Frontal cortex (tissue), 4 donors: ENCODE measurements around the gene PEPD. TPM values are rescaled to one million over a fixed set of nuclear protein-coding genes. Genes with fewer than 3 reads are reported as not detected.
"Not testable (repeated sequence)": the region's sequence is repeated elsewhere in the genome, so short reads cannot be mapped to it uniquely, and the experiment has no call there.

Experiments used
- DNase-seq, 2 donors: peaks; one replicate each; pipeline ENCODE4 v3.0.0; 2012; ENCODE audit warnings: low spot score in 2 of 2
- FAIRE-seq: peaks from 2 replicates; lab custom pipeline; 2012; peaks lifted over from hg19 to GRCh38; lab: Jason Lieb, UNC
- total RNA-seq: library from RNA; depleted of rRNA; stranded (reverse); fragments of >200 nt; gene quantifications from one replicate; pipeline ENCODE4 v1.2.3, GENCODE V29; 2014
- donor health status: control.
- donor health status: control.
- donor health status: control.

The PEPD gene
- total RNA-seq, 1 donor from 2014 or later: 28.1 TPM

DNA sequence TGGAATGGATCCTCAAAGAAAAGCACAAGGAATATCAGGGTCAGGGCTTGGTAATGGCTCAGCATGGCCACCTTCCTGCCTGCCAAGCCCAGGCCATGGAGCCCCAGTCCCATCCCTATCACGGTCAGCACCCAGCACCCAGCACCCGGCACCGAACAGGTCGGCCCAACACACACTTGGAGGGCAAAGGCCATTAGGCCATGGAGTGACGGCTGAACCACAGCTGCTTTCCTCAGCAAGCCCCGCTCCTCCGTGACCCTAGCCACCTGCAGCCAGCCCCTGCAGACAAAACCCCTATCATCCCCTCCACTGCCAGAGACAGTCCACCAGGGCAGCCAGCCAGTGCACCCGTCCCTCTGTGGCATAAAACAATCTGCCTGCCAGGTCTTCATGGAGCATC lies 20.6 kb downstream of the PEPD start:
- no peak for FAIRE-seq
- DNase-seq: no peak

DNA sequence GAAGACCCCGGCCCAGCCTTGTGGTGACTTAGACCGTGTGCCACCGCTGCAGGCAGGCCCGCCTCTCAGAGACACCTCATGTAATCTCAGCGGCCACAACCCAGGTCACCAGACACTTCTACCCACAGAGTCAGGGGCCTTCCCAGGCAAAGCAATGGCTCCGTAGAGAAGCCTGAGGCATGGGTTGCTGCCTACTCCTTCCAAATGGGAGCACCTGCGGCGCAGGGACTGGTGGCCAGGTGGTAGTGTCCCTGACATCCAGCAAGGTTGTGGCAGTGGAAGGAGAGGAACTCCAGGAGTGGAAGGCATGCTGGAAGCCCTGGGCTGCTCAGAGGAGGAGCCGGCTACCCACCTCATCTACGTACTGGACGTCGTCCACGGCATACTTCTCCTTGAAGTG lies 21.0 kb downstream of the PEPD start:
- FAIRE-seq (no peak), DNase-seq (no peak)

DNA sequence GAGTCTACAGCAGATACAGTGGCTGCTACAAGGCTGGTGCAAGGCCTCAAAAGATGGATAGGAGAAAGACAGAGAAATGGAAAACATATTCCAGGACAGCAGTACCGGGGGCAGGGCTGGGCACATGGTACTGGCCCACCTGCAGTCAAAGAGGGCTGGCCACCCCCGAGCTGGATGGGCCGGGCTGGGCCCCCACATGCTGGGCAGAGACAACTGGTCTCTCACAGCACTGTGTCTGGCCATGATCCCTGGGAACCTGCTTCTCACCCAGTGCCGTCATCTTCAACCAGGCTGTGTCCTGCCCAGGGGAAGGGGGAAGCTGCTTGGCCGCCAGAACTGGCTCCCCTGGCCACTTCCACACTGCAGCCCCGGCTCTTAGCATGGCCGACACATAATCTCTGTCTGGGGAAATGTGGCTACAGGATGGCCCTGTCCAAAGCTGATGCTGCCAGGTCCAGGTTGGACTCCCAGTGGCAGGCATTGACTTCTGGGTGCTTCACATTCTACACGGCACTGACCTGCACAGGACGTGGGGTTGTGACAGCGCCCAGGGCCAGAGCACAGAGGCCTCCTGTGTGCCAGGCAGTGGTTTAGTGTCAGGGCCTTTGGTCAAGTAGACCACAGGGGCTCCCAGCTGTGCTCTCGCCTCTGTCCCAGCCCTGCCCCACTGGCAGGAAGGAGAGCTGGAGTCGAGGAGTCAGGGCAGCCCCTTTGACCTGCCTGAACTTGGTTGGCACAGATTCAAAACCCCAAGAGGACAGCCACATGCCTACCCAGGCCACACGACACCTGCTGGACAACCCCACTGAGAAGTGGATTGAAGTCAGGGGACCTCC lies 21.7 kb downstream of the PEPD start:
- DNase-seq: no peak
- FAIRE-seq: no peak

DNA sequence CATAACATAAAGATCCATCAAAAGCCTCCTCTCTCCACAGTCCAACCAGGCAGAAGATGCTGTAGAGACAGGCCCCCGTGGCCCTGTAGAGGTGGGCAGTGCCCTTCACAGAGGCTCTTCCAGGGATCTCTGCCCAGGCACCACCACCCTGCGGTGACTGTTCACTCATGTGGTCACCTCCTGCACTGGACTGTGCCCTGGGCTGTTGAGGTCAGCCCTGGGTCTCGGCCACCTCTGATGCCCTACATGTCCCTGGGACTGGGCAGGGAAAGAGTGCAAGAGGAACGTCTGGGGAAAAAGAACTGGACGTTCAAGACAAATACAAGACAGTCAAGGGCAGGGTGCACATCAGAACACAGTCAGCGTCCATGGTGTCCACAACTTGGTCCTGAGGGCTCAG lies 22.3 kb downstream of the PEPD start:
- DNase-seq (no peak), FAIRE-seq (no peak)

DNA sequence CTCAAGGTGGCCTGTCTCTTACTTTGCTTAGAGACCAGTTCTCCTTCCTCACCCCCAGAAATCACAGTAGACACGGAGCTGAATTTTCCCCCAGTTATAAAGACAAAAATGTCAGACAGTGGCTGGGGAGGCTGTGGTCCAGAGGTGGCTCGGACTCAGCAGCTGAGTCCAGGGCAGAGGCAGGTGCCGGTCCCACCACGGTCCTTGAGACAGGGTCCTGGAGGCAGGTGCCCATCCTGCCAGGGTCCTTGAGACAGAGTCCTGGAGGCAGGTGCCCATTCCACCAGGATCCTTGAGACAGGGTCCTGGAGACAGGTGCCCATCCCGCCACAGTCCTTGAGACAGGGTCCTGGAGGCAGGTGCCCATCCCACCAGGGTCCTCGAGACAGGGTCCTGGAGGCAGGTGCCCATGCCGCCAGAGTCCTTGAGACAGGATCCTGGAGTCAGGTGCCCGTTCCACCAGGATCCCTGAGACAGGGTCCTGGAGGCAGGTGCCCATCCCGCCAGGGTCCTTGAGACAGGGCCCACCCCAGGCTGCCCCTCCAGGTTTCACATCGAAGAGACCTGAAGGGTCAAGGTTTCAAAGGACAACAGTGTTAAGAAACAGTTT lies 23.1 kb downstream of the PEPD start:
- FAIRE-seq: no peak
- DNase-seq: no peak

DNA sequence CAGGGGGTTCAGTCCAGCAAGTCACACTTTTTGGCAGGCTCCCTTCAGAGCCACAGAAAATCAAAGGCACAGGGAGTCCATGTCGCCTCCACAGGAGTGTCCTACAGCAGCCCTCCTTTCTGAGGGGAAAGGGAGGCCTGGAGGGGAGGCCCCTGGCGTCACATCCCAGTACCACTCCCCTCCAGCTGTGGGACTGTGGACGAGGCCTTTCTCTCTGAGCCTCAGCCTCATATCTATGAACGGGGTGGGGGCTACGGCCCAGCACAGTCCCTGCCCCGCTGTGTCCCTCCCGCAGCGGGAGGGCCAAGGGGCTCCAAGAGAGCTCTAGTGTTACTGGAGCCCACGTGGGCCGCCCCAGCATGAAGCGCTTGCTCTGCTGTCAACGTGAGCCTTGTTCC lies 23.8 kb downstream of the PEPD start:
- FAIRE-seq (no peak), DNase-seq (no peak)

DNA sequence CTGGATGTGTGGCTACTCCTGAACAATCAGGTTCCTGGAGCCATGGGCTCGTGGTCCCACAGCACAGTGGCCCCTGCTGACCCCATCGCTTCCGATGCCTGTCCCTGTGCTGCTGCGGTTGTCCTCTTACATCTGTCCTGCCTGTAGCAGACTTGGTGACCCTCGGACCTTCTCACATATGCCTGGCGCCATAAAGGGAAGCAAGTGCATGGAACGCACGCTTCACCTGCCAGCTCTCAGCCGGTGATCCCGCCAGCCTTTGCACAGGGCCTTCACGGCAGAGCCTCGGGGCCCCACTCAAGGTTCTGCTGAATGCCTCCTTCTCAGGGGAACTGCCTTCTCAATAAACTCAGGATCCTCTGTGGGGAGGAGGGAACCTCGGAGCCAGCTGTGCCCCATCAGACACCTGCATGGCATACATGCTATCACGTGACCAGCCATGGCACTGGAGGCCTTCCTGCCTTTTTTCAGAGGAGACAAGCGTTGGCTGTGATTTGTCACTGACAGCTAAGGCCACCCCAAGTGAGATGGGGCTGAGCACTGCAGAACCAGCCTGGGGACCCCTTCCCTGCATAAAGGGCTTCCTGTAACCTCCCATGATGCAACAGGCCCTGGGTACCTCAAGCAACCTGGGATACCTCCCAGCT lies 24.3 kb downstream of the PEPD start:
- DNase-seq (no peak), FAIRE-seq (no peak)

DNA sequence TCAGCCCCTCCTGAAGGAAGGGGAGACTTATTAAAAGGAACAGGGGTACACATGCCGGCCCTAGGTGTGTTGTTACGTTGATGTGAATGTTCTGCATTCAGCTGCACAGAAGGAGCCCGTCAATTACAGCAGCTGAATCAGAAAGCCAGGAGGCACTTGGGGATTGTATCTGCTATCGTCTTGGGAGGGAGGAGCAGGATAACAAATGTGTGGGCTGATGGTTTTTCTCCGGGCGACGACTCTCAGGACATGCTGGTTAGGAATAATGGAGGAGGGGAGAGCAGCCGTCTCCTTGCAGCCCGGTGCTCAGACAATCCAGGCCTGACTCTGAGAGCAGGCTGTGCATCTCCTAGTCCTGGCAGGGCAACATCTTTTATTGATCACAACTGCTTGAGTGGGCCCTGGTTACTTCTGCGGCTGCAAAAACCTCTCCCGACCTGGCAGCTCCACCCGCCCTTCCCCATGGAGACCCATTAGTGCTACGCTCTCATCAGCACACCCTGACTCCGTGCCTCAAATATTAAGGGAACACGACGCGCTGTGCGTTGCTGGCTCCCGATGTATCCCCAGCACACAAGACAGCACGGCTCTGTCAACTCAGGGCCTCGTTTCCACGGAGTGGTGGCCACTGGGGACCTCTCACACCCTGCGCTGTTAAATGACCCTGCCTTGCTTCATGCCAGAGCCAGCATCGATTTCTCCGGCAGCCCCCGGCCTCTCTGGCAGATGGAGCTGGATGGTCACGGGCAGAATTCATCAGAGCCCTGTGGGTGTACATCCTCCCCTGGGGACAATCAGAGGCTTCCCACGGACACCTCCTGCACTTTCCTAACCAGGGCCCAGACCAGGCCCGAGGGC lies 25.3 kb downstream of the PEPD start:
- no peak for FAIRE-seq
- DNase-seq: no peak

DNA sequence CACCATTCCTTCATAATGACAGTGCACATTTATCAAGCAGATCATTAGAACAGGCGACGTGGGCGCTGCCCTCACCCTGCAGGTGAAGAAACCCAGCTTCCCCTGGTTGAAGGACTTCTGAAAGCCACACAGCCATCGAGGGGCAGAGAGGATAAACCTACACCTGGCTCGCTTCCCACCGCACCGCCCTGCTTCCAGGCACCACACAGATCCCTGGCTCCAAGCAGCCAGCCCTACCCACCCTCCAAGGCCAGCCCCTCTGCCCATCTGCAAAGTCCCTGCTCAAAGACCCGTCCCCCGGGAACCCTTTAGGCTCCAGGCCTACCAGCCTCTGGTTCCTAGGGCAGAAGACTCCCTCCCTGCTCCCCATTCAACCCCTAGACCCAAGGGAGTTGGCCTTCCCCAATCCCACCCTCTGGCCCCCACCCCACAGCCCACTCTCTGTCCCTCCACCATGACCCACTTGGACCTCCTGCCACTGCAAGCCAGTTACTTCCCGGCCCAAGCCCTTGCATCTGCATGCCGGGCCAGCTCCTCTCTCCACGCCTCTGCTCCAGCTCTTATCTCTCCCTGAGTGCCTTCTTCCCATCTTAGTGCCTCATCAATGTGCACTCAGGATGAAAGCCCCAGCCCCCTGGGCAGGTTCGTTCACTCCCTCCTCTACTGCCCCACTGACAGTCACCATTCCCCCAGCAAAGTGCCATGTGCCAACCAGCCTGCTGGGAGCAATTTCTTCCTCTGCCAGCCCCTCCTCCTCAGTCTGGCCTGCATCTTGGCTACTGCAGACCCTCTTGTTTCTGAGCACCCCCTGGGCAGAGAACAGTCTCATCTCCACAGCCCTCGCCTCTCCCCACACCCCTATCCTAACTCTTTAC lies 28.0 kb downstream of the PEPD start:
- DNase-seq: no peak
- FAIRE-seq: no peak

DNA sequence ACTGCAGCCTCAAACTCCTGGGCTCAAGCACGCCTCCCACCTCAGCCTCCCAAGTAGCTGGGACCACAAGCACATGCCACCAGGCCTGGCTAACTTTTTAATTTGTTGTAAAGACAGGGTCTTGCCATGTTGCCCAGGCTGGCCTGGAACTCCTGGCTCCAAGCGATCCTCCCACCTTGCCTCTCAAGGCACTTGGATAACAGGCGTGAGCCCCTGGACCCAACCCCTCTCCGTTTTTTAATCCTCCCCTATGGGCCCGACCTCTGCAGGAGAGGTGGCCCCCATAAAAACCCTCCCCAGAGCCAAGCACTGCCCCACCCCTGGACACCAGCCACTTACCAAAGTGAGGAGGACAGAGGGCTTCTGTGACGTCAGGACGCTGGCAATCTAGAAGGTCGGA lies 28.6 kb downstream of the PEPD start:
- DNase-seq (no peak), FAIRE-seq (no peak)

DNA sequence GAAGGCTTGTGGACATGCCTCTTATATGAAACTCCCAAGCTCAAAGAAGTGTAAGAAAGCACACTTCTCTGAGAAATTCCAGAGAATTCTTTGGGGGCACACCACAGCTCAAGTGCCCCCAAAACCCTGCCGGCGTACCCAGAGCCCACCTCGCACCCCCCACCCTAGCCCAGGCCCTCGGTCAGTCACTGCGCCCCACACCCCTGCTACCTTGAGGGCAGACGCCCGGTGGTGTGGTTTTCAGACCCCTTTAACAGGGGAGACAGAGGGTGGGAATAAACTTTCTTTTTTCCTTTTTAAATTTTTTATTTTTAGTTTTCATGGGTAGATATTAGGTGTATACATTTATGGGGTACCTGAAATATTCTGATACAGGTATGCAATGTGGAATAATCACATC lies 29.5 kb downstream of the PEPD start:
- FAIRE-seq (no peak), DNase-seq (no peak)

DNA sequence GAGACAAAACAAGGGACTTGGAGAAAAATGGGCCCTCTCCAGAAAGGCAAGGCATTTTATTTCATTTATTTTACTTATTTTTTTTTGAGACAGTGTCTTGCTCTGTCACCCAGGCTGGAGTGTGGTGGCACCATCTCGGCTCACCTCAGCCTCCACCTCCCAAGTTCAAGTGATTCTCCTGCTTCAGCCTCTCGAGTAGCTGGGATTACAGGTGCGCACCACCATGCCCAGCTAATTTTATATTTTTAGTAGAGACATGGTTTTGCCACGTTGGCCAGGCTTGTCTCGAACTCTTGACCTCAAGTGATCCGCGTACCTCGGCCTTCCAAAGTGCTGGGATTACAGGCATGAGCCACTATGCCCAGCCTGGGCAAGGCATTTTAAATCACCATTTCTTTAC lies 31.0 kb downstream of the PEPD start:
- FAIRE-seq, DNase-seq: not testable (repeated sequence)

DNA sequence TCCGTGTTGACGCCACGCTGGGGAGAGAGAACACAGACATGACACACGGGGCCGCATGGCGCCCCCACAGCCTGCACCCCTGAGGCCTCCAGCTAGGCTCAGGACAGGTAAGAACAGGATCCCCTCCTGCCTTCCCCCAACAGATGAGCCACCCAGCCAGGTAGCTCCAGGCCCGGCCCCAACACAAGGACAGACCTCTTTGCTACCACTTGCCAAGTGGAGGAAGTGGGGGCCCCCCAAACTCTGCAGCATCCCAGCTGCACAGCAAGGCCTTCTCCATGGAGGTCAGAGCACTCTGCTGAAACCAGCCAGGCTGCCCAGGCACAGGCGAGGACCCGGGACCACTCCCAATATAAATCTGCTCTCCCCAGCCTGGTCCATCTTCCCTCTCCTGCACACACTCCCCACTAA lies 31.5 kb downstream of the PEPD start:
- no peak for FAIRE-seq
- no peak for DNase-seq

DNA sequence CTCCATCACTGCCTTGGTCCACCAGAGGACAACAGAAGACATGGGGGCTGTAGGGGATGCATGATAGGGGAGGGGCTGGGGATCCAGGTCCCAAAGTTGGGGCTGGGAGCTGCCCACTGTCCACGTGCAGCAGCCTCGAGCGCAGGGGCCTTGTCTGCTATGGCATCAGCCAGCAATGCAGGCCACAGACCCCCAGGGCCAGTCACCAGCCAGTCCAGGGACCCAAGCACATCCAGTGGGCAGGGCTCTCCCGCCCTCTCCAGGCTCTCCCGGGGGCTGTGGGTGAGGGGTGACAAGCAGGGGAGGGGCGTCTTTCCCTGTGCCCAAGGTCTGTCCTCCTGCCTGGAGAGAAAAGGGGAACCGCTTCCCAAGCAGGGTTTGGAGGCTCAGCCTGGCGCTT lies 32.8 kb downstream of the PEPD start:
- DNase-seq: no peak
- no peak for FAIRE-seq

DNA sequence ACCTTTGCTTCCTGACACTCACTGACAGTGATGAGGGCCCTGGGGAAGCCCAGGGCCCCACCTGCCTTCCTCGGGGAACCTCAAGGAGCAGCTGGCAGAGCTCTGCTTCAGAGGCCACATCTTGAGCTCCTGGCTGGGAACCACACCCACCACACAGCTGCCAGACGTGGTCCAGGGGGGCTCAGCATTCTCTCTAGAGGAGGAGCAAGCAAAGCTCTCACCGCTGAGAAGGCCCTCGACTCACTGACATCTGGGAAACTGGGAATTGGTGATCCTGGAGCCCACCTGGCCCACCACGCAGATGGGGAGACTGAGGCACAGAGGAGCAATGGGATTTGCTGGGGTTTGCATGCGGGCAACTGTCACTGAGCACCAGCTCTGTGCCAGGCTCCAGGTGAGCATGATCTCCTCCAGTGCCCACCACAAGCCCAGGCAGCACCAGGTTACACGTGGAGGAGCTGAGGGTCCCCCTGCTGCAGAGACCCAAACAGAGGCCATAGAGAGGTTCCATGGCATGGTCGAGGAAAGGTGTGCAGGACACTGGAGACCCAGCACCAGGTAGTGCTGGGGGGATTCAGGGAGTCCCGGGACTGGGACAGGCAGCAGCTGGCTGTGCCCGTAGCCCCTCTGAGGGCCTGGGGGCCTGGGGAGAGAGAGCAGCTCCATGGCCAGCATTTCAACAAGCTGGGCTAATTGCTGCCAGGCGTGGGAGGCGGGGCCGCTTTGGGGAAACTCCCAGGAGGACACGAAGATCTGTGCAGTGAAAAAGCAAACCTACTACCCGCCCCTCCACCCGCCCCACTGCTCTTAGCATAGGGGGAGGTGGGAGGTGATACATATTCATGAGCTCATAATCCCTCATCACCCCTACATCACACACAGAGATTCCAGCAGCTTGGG lies 33.4 kb downstream of the PEPD start:
- FAIRE-seq (no peak), DNase-seq (no peak)

DNA sequence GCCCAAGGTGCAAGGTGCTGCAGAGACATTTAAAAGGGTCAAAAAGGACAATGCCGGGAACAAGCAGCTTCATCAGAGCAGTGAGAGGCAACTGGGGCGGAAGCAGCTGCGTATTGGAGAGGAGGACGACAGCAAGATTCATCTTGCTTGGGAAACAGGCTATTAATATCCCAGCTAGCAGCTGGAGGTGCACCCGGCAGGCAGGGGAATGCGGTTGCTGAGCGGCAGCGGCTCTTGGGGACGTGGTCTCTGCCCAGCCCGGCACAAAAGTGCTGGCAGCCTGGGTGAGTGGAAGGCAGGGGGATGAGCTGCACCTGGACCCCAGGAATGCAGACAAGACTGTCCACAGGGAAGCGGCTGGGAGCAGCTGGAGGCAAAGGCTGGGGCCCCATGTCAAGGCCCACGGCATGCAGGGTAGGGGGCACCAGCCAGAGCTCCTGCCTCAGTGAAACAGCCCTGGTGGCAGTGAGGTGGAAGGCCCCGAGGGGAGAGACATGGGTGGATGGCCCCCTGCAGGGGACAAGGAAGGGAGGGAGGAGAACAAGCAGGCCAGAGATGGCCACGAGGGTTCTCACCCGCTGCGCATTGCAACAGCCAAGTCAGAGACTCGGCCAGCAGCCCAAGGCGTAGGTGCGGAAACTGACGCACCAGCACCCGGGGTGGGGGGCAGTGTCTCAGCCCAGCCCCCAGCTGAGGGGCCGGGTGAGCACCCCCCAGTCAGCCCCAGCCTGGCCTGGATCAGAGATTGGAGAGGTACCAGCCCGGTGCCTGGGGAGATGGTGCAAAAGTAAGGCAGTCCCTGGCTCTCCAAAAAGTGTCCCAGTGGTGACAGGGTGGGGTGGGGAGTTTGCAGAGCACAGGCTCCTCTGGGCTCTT lies 34.4 kb downstream of the PEPD start:
- FAIRE-seq (no peak), DNase-seq (no peak)

DNA sequence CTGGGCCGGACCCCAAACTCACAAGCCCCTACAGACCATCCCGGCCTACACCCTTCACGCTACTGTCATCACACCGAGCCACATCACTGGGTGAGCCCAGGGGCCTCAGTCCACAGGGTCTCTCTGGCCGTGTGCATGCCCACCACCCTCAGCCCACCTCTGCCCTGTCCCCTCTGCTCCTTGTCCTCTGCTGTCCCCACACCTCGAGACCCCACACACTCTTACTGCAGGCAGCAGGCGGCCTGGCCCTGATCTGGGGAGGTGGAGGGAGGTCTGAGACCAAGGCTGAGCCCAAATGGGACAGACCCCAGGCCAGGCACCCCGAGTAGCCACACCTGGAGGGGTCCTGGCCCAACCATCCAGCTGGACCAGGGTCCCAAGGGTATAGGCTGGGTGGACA lies 35.2 kb downstream of the PEPD start:
- no peak for DNase-seq
- FAIRE-seq: no peak
